Fibroblast of skin of back (primary cell): Measurements from ENCODE around the gene AXIN1.
"Not testable (repeated sequence)": the region's sequence is repeated elsewhere in the genome, so short reads cannot be mapped to it uniquely, and the experiment has no call there.

Experiments used
- DNase-seq: peaks from one replicate; pipeline ENCODE4 v3.0.0-alpha.2; 2013

AXIN1 gene

GRCh38 chr16:263944-264343 is 88.6 kb downstream of the AXIN1 start:
- DNase-seq = no peak

- DNase-seq = no peak
These were observed 89.2 kb downstream of the AXIN1 start for GRCh38 chr16:263182-263774.

GRCh38 chr16:262121-262745 is 90.3 kb downstream of the AXIN1 start:
- DNase-seq = no peak

GRCh38 chr16:261031-261691 is 91.4 kb downstream of the AXIN1 start:
- no peak for DNase-seq

- DNase-seq = no peak
These were observed 92.2 kb downstream of the AXIN1 start for GRCh38 chr16:260326-260725.

- DNase-seq = no peak
These were observed 92.7 kb downstream of the AXIN1 start for GRCh38 chr16:259814-260253.

- DNase-seq = no peak
These were observed 93.3 kb downstream of the AXIN1 start for GRCh38 chr16:259226-259625.

GRCh38 chr16:258091-258490 is 94.4 kb downstream of the AXIN1 start:
- DNase-seq = not testable (repeated sequence)

GRCh38 chr16:255183-255582 is 97.3 kb downstream of the AXIN1 start:
- DNase-seq = no peak

- no peak for DNase-seq
These were observed 98.1 kb downstream of the AXIN1 start for GRCh38 chr16:254461-254860.

- no peak for DNase-seq
These were observed 98.7 kb downstream of the AXIN1 start for GRCh38 chr16:253833-254232.

GRCh38 chr16:252366-253337 is 99.9 kb downstream of the AXIN1 start:
- DNase-seq = no peak

- no peak for DNase-seq
These were observed 103.1 kb downstream of the AXIN1 start for GRCh38 chr16:249431-249830.

GRCh38 chr16:247027-247426 is 105.5 kb downstream of the AXIN1 start:
- DNase-seq = no peak

GRCh38 chr16:245105-245504 is 107.4 kb downstream of the AXIN1 start:
- DNase-seq = no peak

- DNase-seq = no peak
These were observed 109.2 kb downstream of the AXIN1 start for GRCh38 chr16:243348-243747.

GRCh38 chr16:242281-242680 is 110.2 kb downstream of the AXIN1 start:
- peak; percentile 7 for DNase-seq

GRCh38 chr16:240559-240958 is 112.0 kb downstream of the AXIN1 start:
- no peak for DNase-seq

- no peak for DNase-seq
These were observed 112.6 kb downstream of the AXIN1 start for GRCh38 chr16:239948-240277.
